ELR (cell line): ENCODE data around the gene SRSF7.

Experiments
- DNase-seq: peaks from one replicate; pipeline ENCODE4 v3.0.0-alpha.2; 2015; ENCODE audit warnings: low read depth

The SRSF7 gene

GRCh38 chr2:38700881-38701458, 50.2 kb downstream of the SRSF7 start:
- DNase-seq = peak; percentile 19

GRCh38 chr2:38700113-38700785, 50.9 kb downstream of the SRSF7 start:
- DNase-seq = no peak

DNA sequence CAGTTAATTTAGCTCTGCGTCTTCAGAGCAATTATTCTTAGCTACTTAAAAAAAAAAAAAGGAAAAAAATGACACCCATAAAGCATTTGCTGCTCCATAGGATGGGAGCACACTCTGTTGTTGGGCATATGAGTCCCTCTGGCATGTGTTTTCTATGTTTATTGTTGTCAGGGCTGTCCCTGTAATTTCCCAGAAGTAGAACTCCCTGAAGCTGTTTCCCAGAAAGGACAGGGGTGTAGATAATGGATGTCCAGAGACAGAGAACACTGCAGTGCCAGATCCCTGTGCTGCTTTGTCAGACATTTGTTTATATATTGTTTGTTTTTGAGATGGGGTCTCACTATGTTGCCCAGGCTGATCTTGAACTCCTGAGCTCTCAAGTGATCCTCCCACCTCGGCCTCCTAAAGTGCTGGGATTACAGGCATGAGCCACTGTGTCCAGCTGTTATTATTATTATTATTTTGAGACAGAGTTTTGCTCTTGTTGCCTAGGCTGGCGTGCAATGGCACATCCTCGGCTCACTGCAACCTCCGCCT, 52.6 kb downstream of the SRSF7 start:
- DNase-seq = no peak

DNA sequence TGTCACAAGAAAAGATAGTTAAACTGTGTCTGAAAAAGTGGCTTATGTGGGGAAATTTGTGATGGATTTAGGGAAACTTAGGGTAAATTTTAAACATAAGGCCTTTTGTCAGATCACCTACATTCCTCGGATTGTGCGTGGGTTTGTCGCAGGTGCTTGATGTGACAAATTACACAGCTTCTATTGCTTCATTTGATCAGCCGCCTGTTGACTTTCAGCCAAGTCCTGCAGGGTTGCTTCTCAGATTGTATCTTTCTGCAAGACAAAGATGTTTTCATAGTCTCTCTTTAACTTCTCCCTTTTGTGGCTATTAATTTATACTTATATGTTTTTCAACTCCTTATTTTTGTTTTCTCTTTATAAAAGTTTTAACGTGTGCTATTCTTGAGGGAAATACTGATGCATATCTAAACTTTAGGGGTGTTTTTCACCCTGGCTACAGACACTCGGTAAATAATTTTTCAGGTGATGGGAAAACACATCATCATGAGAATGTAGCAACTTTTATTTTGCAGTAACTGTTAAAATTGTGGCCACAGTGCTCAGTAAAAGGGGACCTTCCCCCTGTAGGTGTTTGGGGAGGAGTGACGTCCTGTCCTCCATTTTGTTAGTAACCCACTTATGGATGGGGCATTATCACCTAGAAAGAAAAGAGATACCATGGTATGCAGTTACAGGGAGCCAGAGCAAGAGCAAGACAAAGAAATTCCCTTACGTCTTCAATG, 53.9 kb downstream of the SRSF7 start:
- DNase-seq = no peak
